ENCODE data around the gene FHIT. TPM values are rescaled to one million over a fixed set of nuclear protein-coding genes. Genes with fewer than 3 reads are reported as not detected.

The FHIT gene
- total RNA-seq, 1 donor = 2.2 TPM

GRCh38 chr3:60383345-60383744 is 867.9 kb downstream of the FHIT start:
- TF ChIP-seq, protein P1, sequence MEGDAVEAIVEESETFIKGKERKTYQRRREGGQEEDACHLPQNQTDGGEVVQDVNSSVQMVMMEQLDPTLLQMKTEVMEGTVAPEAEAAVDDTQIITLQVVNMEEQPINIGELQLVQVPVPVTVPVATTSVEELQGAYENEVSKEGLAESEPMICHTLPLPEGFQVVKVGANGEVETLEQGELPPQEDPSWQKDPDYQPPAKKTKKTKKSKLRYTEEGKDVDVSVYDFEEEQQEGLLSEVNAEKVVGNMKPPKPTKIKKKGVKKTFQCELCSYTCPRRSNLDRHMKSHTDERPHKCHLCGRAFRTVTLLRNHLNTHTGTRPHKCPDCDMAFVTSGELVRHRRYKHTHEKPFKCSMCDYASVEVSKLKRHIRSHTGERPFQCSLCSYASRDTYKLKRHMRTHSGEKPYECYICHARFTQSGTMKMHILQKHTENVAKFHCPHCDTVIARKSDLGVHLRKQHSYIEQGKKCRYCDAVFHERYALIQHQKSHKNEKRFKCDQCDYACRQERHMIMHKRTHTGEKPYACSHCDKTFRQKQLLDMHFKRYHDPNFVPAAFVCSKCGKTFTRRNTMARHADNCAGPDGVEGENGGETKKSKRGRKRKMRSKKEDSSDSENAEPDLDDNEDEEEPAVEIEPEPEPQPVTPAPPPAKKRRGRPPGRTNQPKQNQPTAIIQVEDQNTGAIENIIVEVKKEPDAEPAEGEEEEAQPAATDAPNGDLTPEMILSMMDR (IDR thresholded peaks at IDR 0.05; ENCODE audit: insufficient read depth, low read depth, low read length) = no peak
- no peak for DNase-seq (ENCODE audit: low read depth)
- H3K4me3 ChIP-seq (ENCODE audit: low read depth, low read length) = no peak overlapping the region

GRCh38 chr3:60366486-60366885 is 884.8 kb downstream of the FHIT start:
- TF ChIP-seq, protein P1 (IDR thresholded peaks at IDR 0.05; ENCODE audit: insufficient read depth, low read depth, low read length) = no peak
- no peak overlapping the region for H3K4me3 ChIP-seq (ENCODE audit: low read depth, low read length)
- DNase-seq (ENCODE audit: low read depth) = no peak

DNA sequence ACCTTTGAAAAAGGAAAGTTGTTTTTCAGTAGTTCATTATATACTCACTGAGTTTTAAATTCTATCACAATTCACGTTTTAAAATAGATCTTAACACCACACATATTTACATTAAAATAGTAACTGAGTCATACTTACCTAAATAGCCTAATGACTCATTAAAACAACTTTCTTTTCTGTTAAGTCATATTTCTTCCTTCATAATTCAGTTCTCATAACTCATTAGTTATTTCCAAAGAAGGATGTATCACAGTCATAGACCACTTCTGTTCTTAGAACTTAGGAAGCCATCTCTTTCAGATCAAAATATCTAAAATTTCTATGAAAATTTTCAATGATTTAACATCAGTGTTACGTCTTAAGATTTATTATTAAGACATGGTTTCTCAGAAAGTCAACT is 885.9 kb downstream of the FHIT start:
- DNase-seq (ENCODE audit: low read depth) = no peak
- TF ChIP-seq, protein P1 (IDR thresholded peaks at IDR 0.05; ENCODE audit: insufficient read depth, low read depth, low read length) = no peak
- no peak overlapping the region for H3K4me3 ChIP-seq (ENCODE audit: low read depth, low read length)

- DNase-seq (ENCODE audit: low read depth) = no peak
- H3K4me3 ChIP-seq (ENCODE audit: low read depth, low read length) = no peak overlapping the region
- TF ChIP-seq, protein P1 (IDR thresholded peaks at IDR 0.05; ENCODE audit: insufficient read depth, low read depth, low read length) = no peak
These were observed 886.8 kb downstream of the FHIT start for GRCh38 chr3:60364475-60364874.

- TF ChIP-seq, protein P1 (IDR thresholded peaks at IDR 0.05; ENCODE audit: insufficient read depth, low read depth, low read length) = no peak
- DNase-seq (ENCODE audit: low read depth) = peak; percentile 1
- H3K4me3 ChIP-seq (ENCODE audit: low read depth, low read length) = no peak overlapping the region
These were observed 887.4 kb downstream of the FHIT start for GRCh38 chr3:60363817-60364216.

- DNase-seq (ENCODE audit: low read depth) = no peak
- no peak overlapping the region for H3K4me3 ChIP-seq (ENCODE audit: low read depth, low read length)
- TF ChIP-seq, protein P1 (IDR thresholded peaks at IDR 0.05; ENCODE audit: insufficient read depth, low read depth, low read length) = no peak
These were observed 895.4 kb downstream of the FHIT start for GRCh38 chr3:60355825-60356224.

DNA sequence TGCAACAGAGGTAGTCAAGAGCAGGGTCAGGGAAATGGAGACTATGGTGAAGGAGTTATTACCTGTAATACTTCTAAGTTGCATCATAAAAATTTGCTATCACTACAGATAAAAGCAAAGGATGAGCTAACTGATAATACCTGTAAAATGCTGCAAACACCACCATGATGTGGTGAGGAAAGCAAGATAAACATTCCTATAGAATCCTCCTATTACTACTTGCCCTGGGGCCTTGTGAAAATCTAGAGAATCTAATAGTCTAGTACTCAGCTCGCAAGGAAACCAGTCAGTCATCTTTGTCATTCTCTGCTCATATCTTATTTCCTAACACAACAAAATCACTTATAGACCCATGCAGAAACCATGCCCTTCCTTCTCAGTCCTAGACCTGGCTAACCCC is 899.8 kb downstream of the FHIT start:
- H3K4me3 ChIP-seq (ENCODE audit: low read depth, low read length) = no peak overlapping the region
- DNase-seq (ENCODE audit: low read depth) = no peak
- TF ChIP-seq, protein P1 (IDR thresholded peaks at IDR 0.05; ENCODE audit: insufficient read depth, low read depth, low read length) = no peak

All from fibroblast of villous mesenchyme (primary cell).